ENCODE measurements around the gene HBZ. TPM values are rescaled to one million over a fixed set of nuclear protein-coding genes. Genes with fewer than 3 reads are reported as not detected.

HBZ gene
- total and polyA plus RNA-seq, 9 of the 15 experiments (the other 6 are each of a cell fraction or from before 2014, with no cell fraction given), result 58.0 to 610 (median 113) TPM

DNA sequence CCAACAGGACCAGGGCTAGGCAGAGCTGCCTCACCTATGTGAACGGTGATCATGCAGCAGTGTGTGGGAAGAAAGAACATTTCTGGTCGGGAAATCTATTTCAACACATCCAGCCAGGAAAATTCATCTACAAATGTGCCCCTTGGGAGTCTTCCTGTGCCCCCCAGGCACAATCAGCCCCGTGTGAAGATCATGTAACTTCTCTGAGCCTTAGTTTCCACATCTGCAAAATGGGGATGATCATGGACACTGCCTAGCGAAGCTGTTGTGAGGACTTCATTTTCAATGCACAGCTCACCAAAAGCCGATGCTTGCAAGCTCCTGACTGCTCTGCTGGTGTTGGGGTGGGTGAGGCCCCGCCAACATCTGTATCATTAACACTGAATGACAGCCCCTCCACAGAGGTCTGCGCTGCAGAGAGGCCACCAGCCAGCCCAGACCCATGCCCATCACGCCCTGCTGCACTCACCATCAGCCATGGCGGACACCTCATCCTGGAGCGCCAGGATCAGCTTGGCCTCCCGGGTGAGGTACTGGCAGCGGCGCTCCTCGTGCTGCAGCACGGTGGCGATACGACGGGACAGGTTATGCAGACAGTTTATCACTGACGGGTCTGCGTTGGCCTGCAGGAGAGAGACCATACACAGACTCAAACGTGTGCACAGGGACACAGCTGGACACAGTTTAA lies 40.1 kb upstream of the HBZ start:
- CTCF ChIA-PET (ENCODE audit: low intra/inter-chr PET ratio), result no interaction called here
- TF ChIP-seq DACH1 (IDR thresholded peaks at IDR 0.05; ENCODE audit: partially characterized antibody) (no peak), NCOA6 (IDR thresholded peaks at IDR 0.05) (no peak), MTF1 (CRISPR knock-in tag; IDR thresholded peaks at IDR 0.05; ENCODE audit: borderline replicate concordance) (no peak), STAT5B (CRISPR knock-in tag; IDR thresholded peaks at IDR 0.05) (no peak), SMAD3 (CRISPR knock-in tag; conservative IDR thresholded peaks at IDR 0.05) (no peak), ZNF589 (CRISPR knock-in tag; IDR thresholded peaks at IDR 0.05; ENCODE audit: low read depth) (no peak), ZNF431 (CRISPR knock-in tag; IDR thresholded peaks at IDR 0.05) (no peak), SP2 (IDR thresholded peaks at IDR 0.05; ENCODE audit: extremely low read depth, low read depth, low read length, poor library complexity, severe bottlenecking) (no peak), RBM25 (IDR thresholded peaks at IDR 0.05; ENCODE audit: low read depth, low read length, severe bottlenecking) (peak; percentile 77), HSF4 (CRISPR knock-in tag; IDR thresholded peaks at IDR 0.05; ENCODE audit: borderline replicate concordance) (0 out of 2 replicates have a peak, but pooled peaks have one; percentile 12), ADNP (tag; IDR thresholded peaks at IDR 0.05) (peak; percentile 43; the same call in 1 of the 2 replicates), ZNF785 (CRISPR knock-in tag; IDR thresholded peaks at IDR 0.05) (no peak), SLC30A9 (CRISPR knock-in tag; IDR thresholded peaks at IDR 0.05) (no peak), ZNF444 (CRISPR knock-in tag; IDR thresholded peaks at IDR 0.05) (no peak), ILK (tag; IDR thresholded peaks at IDR 0.05; ENCODE audit: borderline replicate concordance, low read depth) (no peak), FOXK1 (CRISPR knock-in tag; IDR thresholded peaks at IDR 0.05; ENCODE audit: borderline replicate concordance) (no peak)
- TF ChIP-seq, protein P1, sequence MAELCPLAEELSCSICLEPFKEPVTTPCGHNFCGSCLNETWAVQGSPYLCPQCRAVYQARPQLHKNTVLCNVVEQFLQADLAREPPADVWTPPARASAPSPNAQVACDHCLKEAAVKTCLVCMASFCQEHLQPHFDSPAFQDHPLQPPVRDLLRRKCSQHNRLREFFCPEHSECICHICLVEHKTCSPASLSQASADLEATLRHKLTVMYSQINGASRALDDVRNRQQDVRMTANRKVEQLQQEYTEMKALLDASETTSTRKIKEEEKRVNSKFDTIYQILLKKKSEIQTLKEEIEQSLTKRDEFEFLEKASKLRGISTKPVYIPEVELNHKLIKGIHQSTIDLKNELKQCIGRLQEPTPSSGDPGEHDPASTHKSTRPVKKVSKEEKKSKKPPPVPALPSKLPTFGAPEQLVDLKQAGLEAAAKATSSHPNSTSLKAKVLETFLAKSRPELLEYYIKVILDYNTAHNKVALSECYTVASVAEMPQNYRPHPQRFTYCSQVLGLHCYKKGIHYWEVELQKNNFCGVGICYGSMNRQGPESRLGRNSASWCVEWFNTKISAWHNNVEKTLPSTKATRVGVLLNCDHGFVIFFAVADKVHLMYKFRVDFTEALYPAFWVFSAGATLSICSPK (IDR thresholded peaks at IDR 0.05; ENCODE audit: borderline replicate concordance), result no peak
- TF ChIP-seq, protein P2, sequence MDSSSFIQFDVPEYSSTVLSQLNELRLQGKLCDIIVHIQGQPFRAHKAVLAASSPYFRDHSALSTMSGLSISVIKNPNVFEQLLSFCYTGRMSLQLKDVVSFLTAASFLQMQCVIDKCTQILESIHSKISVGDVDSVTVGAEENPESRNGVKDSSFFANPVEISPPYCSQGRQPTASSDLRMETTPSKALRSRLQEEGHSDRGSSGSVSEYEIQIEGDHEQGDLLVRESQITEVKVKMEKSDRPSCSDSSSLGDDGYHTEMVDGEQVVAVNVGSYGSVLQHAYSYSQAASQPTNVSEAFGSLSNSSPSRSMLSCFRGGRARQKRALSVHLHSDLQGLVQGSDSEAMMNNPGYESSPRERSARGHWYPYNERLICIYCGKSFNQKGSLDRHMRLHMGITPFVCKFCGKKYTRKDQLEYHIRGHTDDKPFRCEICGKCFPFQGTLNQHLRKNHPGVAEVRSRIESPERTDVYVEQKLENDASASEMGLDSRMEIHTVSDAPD (CRISPR knock-in tag; IDR thresholded peaks at IDR 0.05), result no peak

More for the DNA sequence above, 40.1 kb upstream of the HBZ start:
- no peaks in the 10 kb centered on the region for H3K9me3 ChIP-seq (replicated peaks; ENCODE audit: control insufficient read depth, insufficient read depth, low read depth, low read length)
- BruUV-seq (replicated peaks), result no TSS peak
- H2AFZ ChIP-seq (ENCODE audit: low read depth, low read length), result no peak overlapping the region
- H3K4me1 ChIP-seq (replicated peaks in 1 of 2; ENCODE audit: control insufficient read depth in 2 of 2, insufficient read depth in 2 of 2, low read length in 2 of 2), result peaks cover 36 to 37% of the 10 kb centered on the region in 2 experiments
- WGBS (ENCODE audit: insufficient coverage, low coverage, missing lambda C conversion rate), result 89% methylated on average over 21 of the region's 21 CpGs
- POLR2A ChIA-PET, result interaction anchor here (1.1 kb wide), 1 partner anchor 13 kb away, joined by 3 read pairs; no protein-coding TSS in a partner anchor
- intact Hi-C loops (cut with micrococcal nuclease) (no loop called here), in situ Hi-C loops (cut with MboI) (no loop called here)
- peaks cover 66% of the 10 kb centered on the region for H3K36me3 ChIP-seq (ENCODE audit: control insufficient read depth, insufficient read depth, low read length)
- H3K27ac ChIP-seq (ENCODE audit: extremely low read depth, low read depth, low read length), result peak overlapping the region; percentile 92
- H3K9me1 ChIP-seq (ENCODE audit: control insufficient read depth, insufficient read depth, low read length), result no peaks in the 10 kb centered on the region
- no peak for FAIRE-seq
- H3K79me2 ChIP-seq (ENCODE audit: control insufficient read depth, insufficient read depth, low read length), result peaks cover 11% of the 10 kb centered on the region; the same call in 2 of the 3 replicates
- no peak overlapping the region for H3K4me3 ChIP-seq
- peak overlapping the region; percentile 49 to 62; a peak in 2 of 4 replicates for H3K9ac ChIP-seq (ENCODE audit: insufficient read depth in 1 of 2, low read depth in 2 of 2, low read length in 2 of 2)
- peak overlapping the region; percentile 62; the same call in 1 of the 2 replicates for H3K4me2 ChIP-seq (ENCODE audit: insufficient read depth, low read length)
- DNase-seq (ENCODE audit: extremely low read depth in 1 of 4, low spot score in 3 of 4), result no peak
- no peak for ATAC-seq
- H3K27me3 ChIP-seq (ENCODE audit: control insufficient read depth in 2 of 2, insufficient read depth in 2 of 2, low read length in 2 of 2), result no peaks in the 10 kb centered on the region; a peak in 1 of 5 replicates
- no peaks in the 10 kb centered on the region for H4K20me1 ChIP-seq (replicated peaks; ENCODE audit: control insufficient read depth, insufficient read depth, low read length)
